HG02763 (cell line): ENCODE measurements around the gene WAS.
A peak's percentile ranks its signal among the peaks of the same experiment; 100 is the strongest.
"Not testable (repeated sequence)": the region's sequence is repeated elsewhere in the genome, so short reads cannot be mapped to it uniquely, and the experiment has no call there.

Experiments used
- ATAC-seq: cut with Tn5 transposase; IDR thresholded peaks from one replicate; pipeline ENCODE4 v1.9.1; 2021; ENCODE audit warnings: mild to moderate bottlenecking, moderate library complexity; ENCODE audit not compliant: unreplicated experiment

Gene WAS

GRCh38 chrX:48683411-48683982 is at the start of gene WAS:
Gene WAS (plus strand): TSS chrX:48683799. CDS start chrX:48683854, 55 bp downstream.
- no peak for ATAC-seq

- ATAC-seq = no peak
Observed at GRCh38 chrX:48636301-48636700, 47.3 kb upstream of the WAS start.

GRCh38 chrX:48636776-48637175 is 46.8 kb upstream of the WAS start:
- no peak for ATAC-seq

- ATAC-seq = no peak
Observed at GRCh38 chrX:48645669-48646068, 37.9 kb upstream of the WAS start.

GRCh38 chrX:48648336-48648751 is 35.3 kb upstream of the WAS start:
- ATAC-seq = no peak

- no peak for ATAC-seq
Observed at GRCh38 chrX:48649102-48649501, 34.5 kb upstream of the WAS start.

GRCh38 chrX:48652055-48652579 is 31.5 kb upstream of the WAS start:
- not testable (repeated sequence) for ATAC-seq

GRCh38 chrX:48654746-48655145 is 28.9 kb upstream of the WAS start:
- not testable (repeated sequence) for ATAC-seq

- ATAC-seq = not testable (repeated sequence)
Observed at GRCh38 chrX:48659686-48660085, 23.9 kb upstream of the WAS start.

- ATAC-seq = no peak
Observed at GRCh38 chrX:48663241-48663640, 20.4 kb upstream of the WAS start.

- ATAC-seq = no peak
Observed at GRCh38 chrX:48664156-48664555, 19.4 kb upstream of the WAS start.

GRCh38 chrX:48665991-48666390 is 17.6 kb upstream of the WAS start:
- ATAC-seq = no peak

GRCh38 chrX:48666649-48667048 is 16.9 kb upstream of the WAS start:
- ATAC-seq = no peak

GRCh38 chrX:48667509-48667908 is 16.1 kb upstream of the WAS start:
- ATAC-seq = no peak

GRCh38 chrX:48668187-48668586 is 15.4 kb upstream of the WAS start:
- ATAC-seq = not testable (repeated sequence)

- ATAC-seq = peak; percentile 89
Observed at GRCh38 chrX:48676106-48676892, 7.3 kb upstream of the WAS start.

GRCh38 chrX:48676893-48677270 is 6.7 kb upstream of the WAS start:
- peak; percentile 10 for ATAC-seq

- ATAC-seq = no peak
Observed at GRCh38 chrX:48677516-48677915, 6.1 kb upstream of the WAS start.

GRCh38 chrX:48680467-48680866 is 3.1 kb upstream of the WAS start:
- ATAC-seq = not testable (repeated sequence)

- ATAC-seq = not testable (repeated sequence)
Observed at GRCh38 chrX:48680925-48681324, 2.7 kb upstream of the WAS start.

GRCh38 chrX:48681539-48682183 is 1.9 kb upstream of the WAS start:
- no peak for ATAC-seq

- ATAC-seq = not testable (repeated sequence)
Observed at GRCh38 chrX:48682795-48683194, 804 bp upstream of the WAS start.
